HG03139 (cell line): Measurements from ENCODE around the gene BABAM1.
A peak's percentile ranks its signal among the peaks of the same experiment; 100 is the strongest.
"Not testable (repeated sequence)": the region's sequence is repeated elsewhere in the genome, so short reads cannot be mapped to it uniquely, and the experiment has no call there.

ENCODE experiments used
- ATAC-seq: cut with Tn5 transposase; IDR thresholded peaks from one replicate; pipeline ENCODE4 v1.9.1; 2021; ENCODE audit not compliant: unreplicated experiment

The BABAM1 gene

GRCh38 chr19:17266589-17266974 lies 661 bp upstream of the BABAM1 start:
- ATAC-seq, result peak; percentile 10

GRCh38 chr19:17268754-17269153 lies 1.5 kb downstream of the BABAM1 start:
- ATAC-seq, result no peak

DNA sequence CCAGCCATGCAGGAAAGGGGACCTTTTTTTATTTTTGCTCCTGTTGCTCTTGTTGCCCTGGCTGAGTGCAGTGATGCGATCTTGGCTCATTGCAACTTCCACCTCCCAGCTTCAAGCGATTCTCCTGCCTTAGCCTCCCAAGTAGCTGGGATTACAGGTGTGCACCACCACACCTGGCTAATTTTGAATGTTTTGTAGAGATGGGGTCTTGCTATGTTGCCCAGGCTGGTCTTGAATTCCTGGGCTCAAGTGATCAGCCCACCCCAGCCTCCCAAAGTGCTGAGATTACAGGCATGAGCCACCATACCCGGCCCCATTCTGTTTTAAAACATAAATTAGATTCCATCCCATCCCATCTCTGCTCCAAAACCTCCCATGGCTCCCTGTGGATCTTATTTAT lies 7.6 kb downstream of the BABAM1 start:
- ATAC-seq, result not testable (repeated sequence)

GRCh38 chr19:17275441-17276175 lies 8.4 kb downstream of the BABAM1 start:
- ATAC-seq, result no peak

GRCh38 chr19:17279436-17279835 lies 12.2 kb downstream of the BABAM1 start:
- no peak for ATAC-seq

GRCh38 chr19:17281391-17282304 lies 14.4 kb downstream of the BABAM1 start, which contains the start of gene ANKLE1:
Gene ANKLE1, plus strand, starts transcription at chr19:17281901. Its CDS starts 20 bp downstream, at chr19:17281921.
- no peak for ATAC-seq

- no peak for ATAC-seq
Measured at GRCh38 chr19:17282488-17283125, 15.4 kb downstream of the BABAM1 start.

DNA sequence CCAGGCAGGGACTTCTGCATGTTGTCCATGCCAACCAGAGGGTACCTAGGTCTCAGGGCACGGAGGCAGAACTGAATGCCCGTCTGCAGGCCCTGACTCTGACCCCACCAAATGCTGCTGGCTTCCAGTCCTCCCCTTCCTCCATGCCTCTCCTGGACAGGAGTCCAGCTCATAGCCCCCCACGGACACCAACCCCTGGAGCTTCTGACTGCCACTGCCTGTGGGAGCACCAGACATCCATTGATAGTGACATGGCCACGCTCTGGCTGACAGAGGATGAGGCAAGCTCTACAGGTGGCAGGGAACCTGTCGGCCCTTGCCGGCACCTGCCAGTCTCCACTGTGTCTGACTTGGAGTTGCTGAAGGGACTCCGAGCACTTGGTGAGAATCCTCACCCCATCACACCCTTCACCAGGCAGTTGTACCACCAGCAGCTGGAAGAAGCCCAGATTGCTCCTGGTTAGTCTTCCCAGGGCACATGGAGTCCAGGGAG lies 16.3 kb downstream of the BABAM1 start:
- no peak for ATAC-seq

- ATAC-seq, result no peak
Measured at GRCh38 chr19:17285415-17286135, 18.3 kb downstream of the BABAM1 start.

DNA sequence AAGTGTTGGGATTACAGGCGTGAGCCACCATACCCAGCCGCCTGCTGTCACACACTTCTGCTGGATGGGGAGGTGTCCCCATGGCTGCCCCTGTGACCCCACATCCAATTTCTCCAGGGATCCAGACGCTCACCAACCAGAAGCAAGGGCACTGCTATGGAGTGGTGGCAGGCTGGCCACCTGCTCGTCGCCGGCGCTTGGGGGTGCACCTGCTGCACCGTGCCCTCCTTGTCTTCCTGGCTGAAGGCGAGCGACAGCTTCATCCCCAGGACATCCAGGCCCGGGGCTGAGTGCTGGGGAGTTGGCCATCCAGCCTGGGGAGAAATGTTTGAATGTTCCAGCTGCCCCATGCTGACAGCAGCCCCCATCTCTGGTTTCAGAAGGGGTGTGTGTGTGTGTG lies 19.0 kb downstream of the BABAM1 start:
- no peak for ATAC-seq

- ATAC-seq, result no peak
Measured at GRCh38 chr19:17286752-17287151, 19.5 kb downstream of the BABAM1 start.

- no peak for ATAC-seq
Measured at GRCh38 chr19:17289489-17289888, 22.2 kb downstream of the BABAM1 start.

GRCh38 chr19:17292301-17293074 lies 25.2 kb downstream of the BABAM1 start:
- ATAC-seq, result peak; percentile 75

DNA sequence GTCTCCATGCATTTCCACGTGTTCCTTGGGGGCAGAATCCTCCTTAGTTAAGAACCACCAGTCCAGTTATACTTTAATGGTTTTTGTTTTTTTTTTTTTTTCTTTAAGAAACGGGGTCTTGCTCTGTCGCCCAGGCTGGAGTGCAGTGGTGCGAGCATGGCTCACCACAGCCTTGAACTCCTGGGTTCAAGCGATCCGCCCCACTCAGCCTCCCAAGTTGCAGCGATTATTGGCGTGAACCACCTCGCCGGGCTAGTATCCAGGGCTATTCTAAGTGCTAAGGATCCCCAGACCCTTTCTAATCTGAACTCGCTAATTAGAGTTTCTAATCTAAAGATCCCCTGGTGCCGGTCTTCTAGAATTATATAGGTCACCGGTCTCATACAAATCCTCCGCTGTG lies 26.4 kb downstream of the BABAM1 start:
- ATAC-seq, result no peak

GRCh38 chr19:17294051-17294891 lies 27.0 kb downstream of the BABAM1 start:
- ATAC-seq, result no peak

DNA sequence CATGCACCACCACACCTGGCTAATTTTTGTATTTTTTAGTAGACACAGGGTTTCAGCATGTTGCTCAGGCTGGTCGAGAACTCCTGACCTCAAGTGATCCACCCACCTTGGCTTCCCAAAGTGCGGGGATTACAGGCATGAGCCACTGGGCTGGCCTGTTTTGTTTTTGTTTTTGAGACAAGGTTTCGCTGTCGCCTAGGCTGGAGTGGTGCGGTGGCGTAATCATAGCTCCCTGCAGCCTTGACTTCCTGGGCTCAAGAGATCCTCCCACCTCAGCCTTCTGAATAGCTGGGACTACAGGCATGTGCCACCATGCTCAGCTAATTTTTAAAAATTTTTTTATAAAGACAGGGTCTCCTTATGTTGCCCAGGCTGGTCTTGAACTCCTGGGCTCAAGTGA lies 28.3 kb downstream of the BABAM1 start:
- not testable (repeated sequence) for ATAC-seq

GRCh38 chr19:17296273-17296672 lies 29.0 kb downstream of the BABAM1 start:
- ATAC-seq, result no peak

DNA sequence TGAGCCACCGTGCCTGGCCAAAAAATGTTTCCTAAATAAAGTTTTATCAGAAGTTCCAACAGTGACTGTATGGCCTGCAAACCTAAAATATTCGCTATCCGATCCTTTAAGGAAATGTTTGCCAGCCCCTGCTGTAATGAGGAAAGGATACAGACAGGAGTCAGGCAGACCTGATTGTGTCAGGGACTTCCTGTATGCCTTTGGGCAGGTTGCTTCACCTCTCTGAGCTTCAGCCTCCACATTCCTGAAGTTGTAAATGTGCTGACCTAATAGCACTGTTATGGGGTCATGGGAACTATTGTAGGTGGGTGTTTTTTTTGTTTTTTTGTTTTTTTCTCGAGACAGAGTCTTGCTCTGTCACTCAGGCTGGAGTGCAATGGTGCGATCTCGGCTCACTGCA lies 29.7 kb downstream of the BABAM1 start:
- no peak for ATAC-seq

DNA sequence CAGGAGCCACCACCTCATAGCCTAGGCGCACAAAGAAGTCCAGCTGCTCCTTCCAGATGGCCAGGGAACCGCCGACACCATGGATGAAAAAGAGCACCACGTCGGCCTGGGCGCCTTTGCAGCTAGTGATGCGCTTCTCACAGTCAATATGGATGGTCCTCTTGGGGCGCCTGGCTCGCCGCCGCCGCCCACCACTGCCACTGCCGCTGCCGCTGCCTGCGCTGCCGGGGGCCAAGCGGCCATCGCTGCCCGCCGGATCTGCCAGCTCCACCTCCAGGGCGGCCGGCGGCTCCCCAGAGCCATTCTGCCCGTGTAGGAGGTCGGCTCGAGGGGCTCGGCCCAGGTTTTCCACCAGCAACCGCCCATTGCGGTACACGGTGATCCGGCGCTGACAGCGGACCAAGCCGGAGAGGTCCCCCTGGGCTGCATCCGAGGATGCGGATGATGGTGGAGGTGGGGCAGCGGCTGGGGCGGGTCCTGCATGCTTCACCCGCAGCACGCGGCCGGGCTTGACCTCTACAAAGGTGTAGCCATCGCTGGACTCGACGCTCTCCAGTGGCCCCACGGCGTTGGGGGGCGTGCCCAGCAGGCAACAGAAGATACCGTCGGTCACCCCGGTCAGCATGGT lies 33.9 kb downstream of the BABAM1 start:
- ATAC-seq, result no peak
